NCI-H524 (cell line): Measurements from ENCODE around the gene SOCS1.

Experiments used
- DNase-seq, 2 experiments: peaks; one replicate each; lab custom pipeline; 2025; lab: John Stamatoyannopoulos, UW

SOCS1 gene

DNA sequence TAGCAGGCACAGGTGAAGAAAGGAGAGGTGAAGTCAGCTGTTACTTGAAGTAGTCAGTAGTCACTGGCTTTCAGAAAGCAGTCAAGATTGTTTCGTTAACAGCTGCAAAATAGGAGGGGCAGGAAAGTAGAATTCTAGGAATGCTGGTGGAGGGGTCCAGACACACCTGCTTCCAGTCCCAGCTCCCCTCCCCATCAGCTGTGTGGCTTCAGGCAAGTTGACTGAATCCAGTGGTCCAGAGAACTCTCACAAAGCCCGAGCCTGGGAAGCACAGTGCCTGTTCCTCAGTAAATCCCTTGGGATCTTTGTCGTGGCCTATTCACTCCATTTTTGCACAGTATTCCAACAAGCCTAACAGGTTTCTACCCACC is 4.6 kb upstream of the SOCS1 start:
- no peak for DNase-seq

DNA sequence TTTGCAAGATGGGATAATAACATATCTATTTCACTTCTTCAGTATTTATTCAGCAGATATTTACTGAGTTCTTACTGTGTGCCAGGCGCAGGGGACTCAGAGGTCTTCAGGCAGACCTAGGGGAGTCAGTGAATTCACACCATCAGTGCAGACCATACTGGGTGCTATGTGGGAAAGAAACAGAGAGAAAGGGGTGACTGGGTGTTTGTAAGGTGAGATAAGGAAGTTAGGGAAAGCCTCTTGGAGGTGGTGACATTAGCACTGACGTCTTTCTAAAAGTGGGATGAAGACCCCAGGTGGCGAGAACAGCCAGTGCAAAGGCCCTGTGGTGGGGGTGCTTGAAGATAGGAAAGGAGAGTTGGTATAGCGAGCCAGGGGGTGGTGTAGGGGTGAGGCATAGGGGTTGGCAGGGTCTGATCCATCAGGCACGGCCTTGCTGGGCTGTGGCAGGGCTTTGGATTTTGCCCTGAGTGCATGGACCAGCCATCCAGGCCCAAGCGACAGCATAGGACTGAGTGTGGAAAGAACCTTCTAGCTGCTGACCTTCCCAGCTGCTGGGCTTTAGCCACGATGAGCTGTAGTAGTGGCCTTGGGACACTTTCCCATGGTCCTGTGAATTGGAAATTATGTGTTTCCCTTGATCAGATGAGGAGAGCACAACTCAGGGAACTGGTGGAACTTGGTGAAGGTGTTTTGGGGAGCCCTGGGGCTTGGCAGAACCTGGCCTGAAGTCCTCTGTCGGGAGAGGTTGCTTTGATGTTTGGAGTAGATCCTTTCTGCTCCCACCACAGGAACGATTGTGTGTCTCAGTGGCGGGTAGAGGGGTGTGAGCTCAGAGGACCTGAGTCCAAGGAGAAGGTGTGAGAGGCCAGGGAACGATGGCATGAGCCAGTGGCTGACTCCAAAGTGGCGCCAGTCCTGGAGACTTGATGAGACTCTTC is 3.9 kb upstream of the SOCS1 start:
- no peak for DNase-seq

DNA sequence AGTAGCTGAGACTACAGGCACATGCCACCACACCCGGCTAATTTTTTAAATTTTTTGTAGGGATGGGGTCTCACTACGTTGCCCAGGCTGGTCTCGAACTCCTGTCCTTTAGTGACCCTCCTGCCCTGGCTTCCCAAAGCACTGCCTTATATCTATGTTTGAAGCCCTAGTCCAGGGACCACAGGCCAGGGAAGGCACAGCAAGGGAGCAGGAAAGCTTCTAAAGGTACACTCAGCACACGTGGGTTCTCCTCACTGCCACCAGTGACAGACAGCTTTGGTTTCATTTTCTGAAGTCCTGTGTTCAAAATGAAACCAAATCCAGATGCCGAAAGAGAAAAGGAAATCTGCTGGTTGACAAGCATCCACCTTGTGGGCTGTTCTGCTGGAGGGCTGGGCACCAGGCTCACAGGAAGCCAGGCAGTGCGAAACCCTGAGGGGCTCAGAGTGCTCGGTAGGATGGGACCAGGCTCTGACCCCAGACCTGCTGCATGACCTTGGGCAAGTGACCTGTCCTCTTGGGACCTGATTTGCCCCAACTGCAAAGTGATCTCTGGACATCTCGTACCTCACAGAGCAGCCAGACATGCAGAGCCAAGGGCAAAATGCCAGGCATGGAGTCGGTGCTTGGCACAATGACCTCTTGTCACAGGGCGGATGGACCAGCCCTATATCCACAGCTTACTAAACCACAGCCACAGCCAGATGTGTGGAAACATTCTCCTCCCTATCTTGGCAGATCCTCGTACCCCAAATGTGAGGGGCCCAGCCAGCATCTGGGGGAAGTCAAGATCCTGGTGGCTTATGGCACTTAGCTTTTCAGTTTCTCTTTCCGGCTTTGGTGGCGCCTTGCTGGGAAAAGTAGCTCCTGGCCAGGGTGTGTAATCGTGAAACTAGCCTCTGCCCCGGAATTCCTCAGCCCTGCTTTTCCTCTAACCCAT is 2.8 kb upstream of the SOCS1 start:
- no peak for DNase-seq

DNA sequence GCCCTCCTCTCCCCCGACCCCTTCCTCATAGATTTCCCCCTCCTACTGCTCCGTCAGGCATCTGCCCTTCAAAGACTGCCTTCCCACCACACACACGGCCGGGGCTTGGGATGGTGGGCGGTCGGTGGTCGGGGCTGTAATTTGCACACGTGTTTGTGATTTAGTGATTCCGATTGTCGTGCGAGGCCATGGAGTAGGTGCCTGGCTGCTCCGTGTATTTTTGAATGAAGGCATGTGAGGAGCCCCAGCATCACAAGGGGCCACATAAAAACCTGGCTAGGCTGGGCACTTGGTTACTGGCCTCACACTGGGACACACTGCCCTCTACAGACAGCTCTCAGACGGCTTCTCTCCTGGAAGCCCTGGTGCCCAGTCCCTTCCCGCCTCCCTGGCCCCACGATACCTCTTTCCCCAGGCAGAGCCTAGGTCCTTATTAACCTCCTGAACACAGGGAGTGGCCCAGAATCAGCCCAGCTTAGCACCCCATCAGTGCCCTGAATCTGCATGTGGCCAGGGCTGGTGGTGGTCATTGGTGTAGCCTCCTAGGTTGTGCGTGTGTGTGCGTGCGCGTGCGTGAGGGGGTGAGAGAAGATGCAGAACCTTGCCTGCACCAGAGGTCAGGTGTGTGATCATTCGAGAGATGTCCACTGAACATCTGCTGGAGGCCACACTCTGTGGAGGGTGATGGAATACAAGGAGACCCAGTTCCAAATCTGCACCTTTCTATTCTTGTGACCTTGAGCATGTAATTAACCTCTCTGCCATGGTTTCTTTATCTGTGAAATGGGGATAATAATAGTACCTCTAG is 1.3 kb upstream of the SOCS1 start:
- DNase-seq: peak; percentile 87 to 91

DNA sequence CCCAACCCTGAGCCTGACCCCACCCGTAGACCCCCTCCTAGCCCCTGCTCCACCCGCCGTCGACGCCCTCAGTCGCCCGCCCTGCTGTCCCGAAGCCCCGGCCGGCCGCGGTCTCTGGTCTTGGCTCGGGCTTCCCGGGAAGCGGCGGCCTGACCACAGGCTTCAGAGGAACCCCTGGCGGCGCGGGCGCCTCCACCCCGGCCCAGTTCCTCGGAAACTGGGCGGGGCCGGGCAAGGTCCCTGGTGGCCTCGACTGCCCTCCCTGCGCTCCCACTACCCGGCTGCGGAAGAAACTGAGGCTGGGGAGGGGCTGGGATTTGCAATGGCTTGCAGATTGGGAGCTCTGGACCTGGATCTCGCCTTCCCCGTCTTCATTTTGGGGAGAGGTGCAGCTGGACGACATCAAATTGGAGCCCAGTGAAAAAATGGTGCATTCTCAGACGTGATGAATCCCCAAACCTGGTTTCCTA is 692 bp upstream of the SOCS1 start:
- DNase-seq: peak in 1 of 2 experiments; percentile 51

DNA sequence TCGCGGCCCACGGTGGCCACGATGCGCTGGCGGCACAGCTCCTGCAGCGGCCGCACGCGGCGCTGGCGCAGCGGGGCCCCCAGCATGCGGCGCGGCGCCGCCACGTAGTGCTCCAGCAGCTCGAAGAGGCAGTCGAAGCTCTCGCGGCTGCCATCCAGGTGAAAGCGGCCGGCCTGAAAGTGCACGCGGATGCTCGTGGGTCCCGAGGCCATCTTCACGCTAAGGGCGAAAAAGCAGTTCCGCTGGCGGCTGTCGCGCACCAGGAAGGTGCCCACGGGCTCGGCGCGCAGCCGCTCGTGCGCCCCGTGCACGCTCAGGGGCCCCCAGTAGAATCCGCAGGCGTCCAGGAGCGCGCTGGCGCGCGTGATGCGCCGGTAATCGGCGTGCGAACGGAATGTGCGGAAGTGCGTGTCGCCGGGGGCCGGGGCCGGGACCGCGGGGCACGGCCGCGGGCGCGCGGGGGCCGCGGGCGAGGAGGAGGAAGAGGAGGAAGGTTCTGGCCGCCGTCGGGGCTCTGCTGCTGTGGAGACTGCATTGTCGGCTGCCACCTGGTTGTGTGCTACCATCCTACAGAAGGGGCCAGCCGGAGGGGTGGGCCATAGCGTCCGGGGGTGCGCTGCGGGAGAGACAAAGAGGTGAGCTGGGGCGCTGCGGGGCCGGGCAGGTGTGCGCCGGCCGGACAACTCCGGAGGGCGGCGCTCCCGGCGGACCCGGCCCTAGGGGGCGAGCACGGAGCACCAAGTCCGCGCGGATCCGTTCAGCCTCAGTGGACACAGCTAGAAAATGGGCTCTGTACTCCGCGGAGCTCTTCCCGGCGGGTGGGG is 879 bp downstream of the SOCS1 start:
- DNase-seq: peak in 1 of 2 experiments; percentile 56

DNA sequence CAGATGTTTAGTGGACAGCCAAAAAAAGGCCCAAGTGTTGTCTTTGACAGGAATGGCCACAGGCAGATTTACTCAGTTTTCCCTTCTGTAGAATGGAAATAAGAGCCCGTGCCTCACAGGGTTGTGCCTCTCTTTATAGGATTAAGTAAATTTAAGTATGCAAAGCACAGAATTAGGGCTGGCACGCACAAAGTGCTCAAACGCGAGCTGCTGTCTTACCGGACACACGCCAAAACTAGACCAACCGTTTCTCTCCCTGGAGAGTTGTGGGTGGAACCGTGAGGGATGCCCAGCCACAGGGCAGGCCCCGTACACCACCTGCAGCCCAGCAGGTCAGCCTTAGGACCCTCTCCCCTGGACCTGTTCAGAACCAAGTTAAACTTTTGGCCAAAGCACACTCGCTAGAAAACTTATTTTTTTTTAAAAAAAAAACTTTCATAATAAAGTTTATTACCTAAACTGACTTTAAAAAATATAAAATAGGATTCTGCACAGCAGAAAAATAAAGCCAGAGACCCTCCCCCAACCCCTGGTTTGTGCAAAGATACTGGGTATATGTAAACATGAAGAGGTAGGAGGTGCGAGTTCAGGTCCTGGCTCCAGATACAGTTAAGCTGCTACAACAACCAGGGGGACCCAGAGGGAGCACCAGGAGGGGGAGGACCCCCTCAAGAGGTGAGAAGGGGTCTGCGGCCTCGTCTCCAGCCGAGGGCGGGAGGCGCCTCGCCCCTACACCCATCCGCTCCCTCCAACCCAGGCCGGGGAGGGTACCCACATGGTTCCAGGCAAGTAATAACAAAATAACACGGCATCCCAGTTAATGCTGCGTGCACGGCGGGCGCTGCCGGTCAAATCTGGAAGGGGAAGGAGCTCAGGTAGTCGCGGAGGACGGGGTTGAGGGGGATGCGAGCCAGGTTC is 1.8 kb downstream of the SOCS1 start:
- peak in 1 of 2 experiments; percentile 39 for DNase-seq

DNA sequence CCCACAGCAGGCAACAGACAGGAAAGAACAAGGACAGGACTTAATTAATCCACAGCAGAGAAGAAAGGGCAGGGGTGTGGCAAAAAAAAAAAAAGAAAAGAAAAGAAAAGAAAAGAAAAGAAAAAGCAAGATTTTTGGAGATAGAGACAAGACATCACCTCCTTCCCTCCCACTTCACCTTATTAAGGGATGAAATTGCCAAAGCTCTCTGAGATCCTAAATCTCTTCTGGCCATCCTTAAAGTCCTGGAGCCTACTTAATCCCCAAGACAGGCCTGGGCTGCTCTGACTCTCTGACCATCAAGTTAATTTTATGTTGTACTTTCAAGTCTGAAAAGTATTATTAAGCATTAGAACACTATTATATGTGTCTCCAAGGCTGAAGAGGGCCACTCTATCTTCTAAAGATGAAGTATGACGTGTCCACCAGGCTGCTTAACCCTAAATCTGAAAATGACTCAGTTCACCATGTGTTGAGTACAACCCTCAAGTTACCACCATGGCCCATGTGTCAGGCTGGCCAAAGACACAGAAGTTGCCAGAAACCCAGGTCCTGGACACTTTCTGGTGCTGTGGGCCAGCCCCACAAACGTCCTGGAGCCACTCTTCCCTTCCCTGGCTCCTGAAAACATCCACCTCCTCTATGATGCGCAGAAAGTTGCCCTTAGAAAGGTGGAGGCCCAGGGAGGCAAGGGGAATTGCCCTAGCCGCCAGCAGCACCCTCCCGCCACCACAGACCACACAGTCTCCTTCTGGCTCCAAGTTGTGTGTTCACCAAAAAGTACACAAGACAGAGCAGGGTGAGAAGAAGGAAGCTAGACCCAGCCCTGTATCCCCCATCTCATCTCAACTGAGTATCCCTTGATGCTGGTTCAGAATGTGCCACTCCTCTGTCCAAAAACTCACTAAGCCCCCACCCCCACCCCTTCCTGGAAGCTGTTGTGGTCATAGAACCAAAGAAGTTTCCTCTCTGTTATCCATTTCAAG is 2.7 kb downstream of the SOCS1 start:
- DNase-seq: no peak

DNA sequence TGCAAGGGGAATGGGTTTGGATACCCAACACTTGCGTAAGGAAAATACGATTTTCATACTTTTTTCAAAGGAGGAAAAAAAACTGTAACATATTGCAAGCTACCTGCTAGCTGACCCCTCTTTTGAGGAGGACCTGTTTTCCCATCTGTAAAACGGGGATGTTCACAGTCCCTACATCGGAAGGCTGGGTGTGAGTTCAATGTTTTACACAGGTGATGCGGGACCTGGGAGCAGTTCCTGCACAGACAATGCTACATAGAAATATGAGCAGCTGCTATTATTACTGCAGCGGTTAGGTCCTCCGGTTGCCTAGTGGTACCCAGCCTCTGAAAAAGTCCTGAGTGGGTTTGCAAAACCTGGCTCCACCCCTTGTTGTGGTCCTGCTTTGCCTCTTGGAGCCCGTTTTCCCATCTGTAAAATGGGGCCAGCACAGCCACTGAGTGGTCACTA is 3.5 kb downstream of the SOCS1 start:
- no peak for DNase-seq

DNA sequence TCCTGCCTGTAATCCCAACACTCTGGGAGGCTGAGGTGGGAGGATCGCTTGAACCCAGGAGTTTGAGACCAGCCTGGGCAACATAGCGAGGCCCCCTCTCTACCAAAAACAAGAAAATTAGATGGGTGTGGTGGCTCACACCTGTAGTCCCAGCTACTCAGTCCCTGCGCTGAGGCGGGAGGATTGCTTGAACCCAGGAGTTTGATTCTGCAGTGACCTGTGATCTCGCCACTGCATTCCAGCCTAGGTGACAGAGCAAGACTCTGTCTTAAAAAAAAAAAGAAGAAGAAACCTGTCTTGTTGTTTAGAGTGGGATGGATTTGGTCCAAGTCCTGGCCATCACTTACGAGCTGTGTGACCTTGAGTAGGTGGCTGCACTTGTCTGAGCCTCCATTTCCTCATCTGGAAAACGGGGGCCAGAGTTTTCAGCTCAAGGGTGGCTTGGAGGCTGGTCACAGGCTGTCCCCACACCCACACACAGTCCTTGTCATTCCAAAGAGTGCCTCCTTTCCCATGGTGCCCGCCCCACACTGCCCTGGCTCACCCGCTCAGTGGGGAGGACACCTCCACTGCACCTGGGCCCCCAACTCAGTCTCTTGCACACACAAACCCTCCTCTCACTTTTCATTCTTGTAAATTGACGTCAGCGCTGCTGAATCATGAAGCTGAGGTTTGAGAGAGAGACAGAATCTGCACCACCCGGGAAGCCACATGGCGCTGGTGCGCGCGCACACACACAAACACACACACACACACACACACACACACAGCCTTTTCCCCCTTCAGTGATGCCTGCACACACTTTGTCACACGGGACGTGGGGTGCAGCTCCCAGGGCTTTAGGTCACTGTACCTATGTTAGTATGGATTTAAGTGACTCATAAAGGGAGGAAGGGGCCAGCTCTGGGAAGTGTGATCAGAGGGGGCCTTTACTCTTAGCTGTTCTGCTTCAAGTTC is 4.2 kb downstream of the SOCS1 start:
- DNase-seq: peak in 1 of 2 experiments; percentile 20

DNA sequence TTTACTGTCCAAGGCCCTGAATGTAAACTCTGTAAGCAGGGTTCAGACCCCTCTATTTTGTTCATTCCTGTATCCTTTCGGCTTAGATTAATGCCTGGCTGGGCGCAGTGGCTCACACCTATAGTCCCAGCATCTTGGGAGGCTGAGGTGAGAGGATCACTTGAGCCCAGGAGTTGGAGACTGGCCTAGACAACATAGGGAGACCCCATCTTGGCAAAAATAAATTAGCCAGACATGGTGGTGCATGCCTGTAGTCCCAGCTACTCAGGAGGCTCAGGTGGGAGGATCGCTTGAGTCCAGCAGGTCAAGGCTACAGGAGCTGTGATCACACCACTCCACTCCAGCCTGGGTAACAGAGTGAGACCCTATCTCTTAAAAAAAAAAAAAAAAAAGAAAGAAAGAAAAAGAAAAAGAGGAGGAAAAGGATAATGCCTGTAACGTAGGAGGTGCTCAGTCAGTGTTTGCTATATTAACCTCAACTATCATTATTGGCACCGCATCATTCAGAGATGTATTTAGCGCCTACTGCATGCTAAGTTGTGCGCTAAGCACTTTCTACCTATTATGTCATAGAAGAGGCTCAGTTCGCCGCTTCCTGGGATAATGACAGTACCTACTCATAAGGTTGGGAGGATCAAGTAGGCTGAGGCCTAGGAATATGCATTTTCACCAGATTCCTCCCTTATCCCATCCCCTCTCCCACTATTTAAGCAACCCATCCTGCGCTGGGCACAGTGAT is 5.0 kb downstream of the SOCS1 start:
- no peak for DNase-seq

DNA sequence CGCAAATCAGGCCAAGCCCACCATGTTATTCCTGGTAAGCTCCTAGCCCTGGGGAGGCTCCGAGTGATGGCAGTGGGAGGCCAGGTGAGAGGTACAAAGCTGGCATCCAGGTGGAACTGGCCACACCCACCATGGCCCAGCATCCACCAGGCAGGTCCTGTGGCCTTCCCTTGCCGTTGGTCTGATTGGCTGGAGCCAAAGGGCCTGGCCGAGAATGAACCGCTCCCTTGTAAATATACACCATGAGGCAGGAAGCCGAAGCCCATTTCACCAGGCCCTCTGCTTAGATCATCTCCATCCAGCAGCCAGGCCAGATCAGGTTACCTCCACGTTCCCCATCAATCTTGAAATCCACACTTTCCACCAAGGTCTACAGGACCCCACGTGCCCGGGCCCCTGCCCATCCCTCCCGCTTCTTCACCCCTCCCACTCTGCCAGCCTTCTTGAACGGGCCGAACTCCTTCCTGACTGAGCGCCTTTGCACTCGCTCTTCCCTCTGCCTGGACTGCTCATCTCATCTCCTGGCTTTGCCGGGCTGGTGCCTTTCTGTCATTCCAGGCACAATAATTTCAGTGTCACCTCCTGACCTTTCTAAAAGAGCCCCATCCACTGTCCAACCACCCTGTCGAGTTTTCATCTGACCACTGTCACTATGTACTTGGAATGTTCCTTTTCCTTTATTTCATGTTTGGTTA is 5.8 kb downstream of the SOCS1 start:
- DNase-seq: peak in 1 of 2 experiments; percentile 36

DNA sequence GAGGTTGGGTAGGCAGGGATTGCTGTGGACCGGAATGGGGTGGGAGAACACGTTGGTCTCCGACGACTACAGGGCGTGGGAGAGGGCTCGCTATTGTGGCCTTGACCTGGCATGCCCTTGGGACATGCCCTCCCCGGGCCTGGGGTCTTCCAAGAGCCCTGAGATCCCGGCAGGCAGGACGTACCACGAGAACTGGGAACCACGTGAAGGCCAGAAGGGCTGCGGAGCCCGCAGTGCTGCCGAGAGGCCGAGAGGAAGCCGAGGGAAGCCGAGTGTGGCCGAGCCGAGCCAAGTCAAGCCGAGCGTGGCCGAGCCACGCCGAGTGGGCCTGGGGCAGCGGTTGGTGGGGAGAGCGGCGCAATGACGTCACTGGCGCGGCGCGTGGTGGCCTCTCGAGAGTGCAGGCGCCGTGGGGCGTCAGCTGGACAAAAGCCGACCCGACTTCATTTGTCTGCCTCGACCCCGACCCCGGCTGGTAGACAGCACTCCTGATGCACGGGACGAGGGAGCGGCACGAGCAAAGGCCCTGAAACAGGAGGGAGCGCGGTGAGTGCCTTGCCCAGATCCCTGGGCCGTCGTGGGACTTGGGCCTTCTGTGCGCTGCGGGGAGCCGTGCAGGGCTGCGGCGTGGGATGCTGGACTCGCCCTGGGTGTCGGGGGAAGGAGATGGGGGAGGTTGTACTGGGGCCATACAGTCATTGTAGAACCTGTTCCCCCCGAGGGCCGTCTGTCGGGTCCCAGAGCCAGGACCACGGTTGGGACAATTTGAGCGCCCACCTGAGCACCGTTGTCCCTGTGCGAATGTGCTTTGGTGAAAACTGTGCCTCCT is 6.6 kb downstream of the SOCS1 start:
- DNase-seq: no peak

DNA sequence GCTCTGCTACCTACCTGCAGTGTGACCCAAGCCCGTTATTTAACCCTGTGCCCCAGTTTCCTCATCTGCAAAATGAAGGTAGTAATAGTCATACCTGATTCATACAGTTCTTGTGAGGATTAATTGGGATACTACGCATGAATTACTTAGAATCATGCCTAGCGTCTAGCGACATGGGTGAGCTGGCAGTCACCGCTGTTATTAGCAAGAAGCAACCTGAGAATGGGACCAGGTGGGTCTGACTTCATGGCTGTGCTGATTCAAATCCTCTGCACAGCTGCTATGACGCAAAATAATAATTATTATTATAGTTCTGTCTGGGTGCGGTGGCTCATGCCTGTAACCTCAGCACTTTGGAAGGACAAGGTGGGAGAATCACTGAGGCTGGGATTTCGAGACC is 7.9 kb downstream of the SOCS1 start:
- DNase-seq: peak; percentile 15 to 68

DNA sequence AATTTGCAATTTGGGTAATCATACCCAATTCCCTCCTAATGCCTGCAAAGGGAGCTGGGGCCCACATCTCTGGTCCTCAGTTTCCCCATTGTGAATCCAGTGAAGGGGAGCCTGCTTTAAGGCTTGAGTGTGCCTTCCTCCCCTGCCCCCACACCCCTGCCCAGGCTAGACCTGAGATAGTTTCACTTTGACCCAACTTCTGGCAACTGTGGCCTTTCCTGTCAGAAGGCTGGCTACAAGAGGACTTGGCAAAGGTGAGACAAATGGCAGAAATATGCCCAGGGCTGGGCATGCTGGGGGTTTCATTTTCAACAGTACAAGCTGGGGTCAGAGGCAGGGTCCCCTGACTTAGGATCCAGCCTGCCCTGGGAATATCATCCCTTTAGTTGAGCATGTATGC is 10.0 kb downstream of the SOCS1 start:
- DNase-seq: no peak
